Neural cell (in vitro differentiated cells): ENCODE measurements around the gene LBH. TPM values are rescaled to one million over a fixed set of nuclear protein-coding genes. Genes with fewer than 3 reads are reported as not detected.

ENCODE experiments used
- H2AFZ ChIP-seq: fragments of 200-600, 300-800 bp; sonication (generic), shearing (Covaris generic); 2 replicates; pipeline ENCODE4 v1.6.0; 2014; ENCODE audit warnings: low read depth, mild to moderate bottlenecking, antibody characterized with exemption, low read length, moderate library complexity
- H3F3A ChIP-seq: fragments of 200-600 bp; shearing (Covaris generic); 2 replicates; pipeline ENCODE4 v1.6.1; 2016; ENCODE audit warnings: mild to moderate bottlenecking, moderate library complexity, mixed read lengths, antibody characterized with exemption, low read length; ENCODE audit not compliant: insufficient read depth, poor library complexity, severe bottlenecking
- H3K27ac ChIP-seq: fragments of 200-600, 300-800 bp; sonication (generic), shearing (Covaris generic); 2 replicates; pipeline ENCODE4 v1.5.1; 2014; ENCODE audit warnings: mild to moderate bottlenecking, low read length, moderate library complexity
- H3K27me3 ChIP-seq: fragments of 300-800, 200-600 bp; sonication (generic), shearing (Covaris generic); 2 replicates; pipeline ENCODE4 v1.6.0; 2014; ENCODE audit warnings: mild to moderate bottlenecking, low read depth, low read length, moderate library complexity; ENCODE audit not compliant: insufficient read depth
- H3K36me3 ChIP-seq: fragments of 300-800, 200-600 bp; sonication (generic), shearing (Covaris generic); 2 replicates; pipeline ENCODE4 v1.5.1; 2014; ENCODE audit warnings: mild to moderate bottlenecking, antibody characterized with exemption, low read length, moderate library complexity; ENCODE audit not compliant: insufficient read depth
- H3K4me2 ChIP-seq: fragments of 300-800, 200-600 bp; sonication (generic), shearing (Covaris generic); 2 replicates; pipeline ENCODE4 v1.6.0; 2014; ENCODE audit warnings: mild to moderate bottlenecking, low read length
- H3K4me3 ChIP-seq: fragments of 300-800, 200-600 bp; sonication (generic), shearing (Covaris generic); 2 replicates; pipeline ENCODE4 v1.5.1; 2014; ENCODE audit warnings: mild to moderate bottlenecking, low read length, moderate library complexity
- H3K79me2 ChIP-seq: fragments of 200-600 bp; shearing (Covaris generic); replicated peaks from 2 replicates; pipeline ENCODE4 v1.6.0; 2014; ENCODE audit warnings: mild to moderate bottlenecking, low read length, moderate library complexity; ENCODE audit not compliant: insufficient read depth
- H3K9ac ChIP-seq: fragments of 300-800, 200-600 bp; sonication (generic), shearing (Covaris generic); 2 replicates; pipeline ENCODE4 v1.6.1; 2016; ENCODE audit warnings: mild to moderate bottlenecking, low read length, mixed read lengths
- H3K9me2 ChIP-seq: fragments of 200-600 bp; shearing (Covaris generic); 2 replicates; pipeline ENCODE4 v1.6.1; 2016; ENCODE audit warnings: mild to moderate bottlenecking, low read length, mixed read lengths; ENCODE audit not compliant: insufficient read depth
- H3K9me3 ChIP-seq: fragments of 200-600, 300-800 bp; sonication (generic), shearing (Covaris generic); 2 replicates; pipeline ENCODE4 v1.6.1; 2016; ENCODE audit warnings: mild to moderate bottlenecking, mixed run types, low read length, moderate library complexity, mixed read lengths
- H4K20me1 ChIP-seq: fragments of 200-600 bp; shearing (Covaris generic); 2 replicates; pipeline ENCODE4 v1.6.1; 2016; ENCODE audit warnings: mild to moderate bottlenecking, mixed run types; ENCODE audit not compliant: insufficient read depth
- CTCF ChIP-seq: fragments of 450-650 bp; IDR thresholded peaks from 2 replicates; pipeline ENCODE4 v1.5.1; 2014; ENCODE audit warnings: antibody characterized with exemption, mild to moderate bottlenecking, moderate library complexity; ENCODE audit not compliant: poor library complexity, severe bottlenecking
- EP300 ChIP-seq: fragments of 450-650 bp; conservative IDR thresholded peaks from 2 replicates; pipeline ENCODE4 v1.6.1; 2014; ENCODE audit warnings: antibody characterized with exemption, mild to moderate bottlenecking, moderate library complexity; ENCODE audit not compliant: poor library complexity, severe bottlenecking
- EZH2 ChIP-seq: fragments of 200-600, 300-800 bp; shearing (Covaris generic), sonication (generic); IDR thresholded peaks from 2 replicates; pipeline ENCODE4 v1.6.1; 2014; ENCODE audit warnings: antibody characterized with exemption, low read length, borderline replicate concordance, mild to moderate bottlenecking; ENCODE audit not compliant: insufficient read depth, poor library complexity, severe bottlenecking
- MXI1 ChIP-seq: fragments of 450-650 bp; conservative IDR thresholded peaks from 2 replicates; pipeline ENCODE4 v1.6.1; 2014; ENCODE audit warnings: antibody characterized with exemption, mild to moderate bottlenecking; ENCODE audit not compliant: poor library complexity, severe bottlenecking
- POLR2AphosphoS5 ChIP-seq: IDR thresholded peaks from 2 replicates; pipeline ENCODE4 v1.6.1; 2012
- RAD21 ChIP-seq: fragments of 450-650 bp; conservative IDR thresholded peaks from 2 replicates; pipeline ENCODE4 v1.6.1; 2014; ENCODE audit warnings: antibody characterized with exemption, mild to moderate bottlenecking, moderate library complexity
- REST ChIP-seq: IDR thresholded peaks from 2 replicates; pipeline ENCODE4 v1.6.1; 2012; ENCODE audit warnings: borderline replicate concordance
- SMC3 ChIP-seq: fragments of 450-650 bp; conservative IDR thresholded peaks from 2 replicates; pipeline ENCODE4 v1.6.1; 2014; ENCODE audit warnings: antibody characterized with exemption, mild to moderate bottlenecking, moderate library complexity; ENCODE audit not compliant: poor library complexity
- TAF1 ChIP-seq: IDR thresholded peaks from 2 replicates; pipeline ENCODE4 v1.6.1; 2012; ENCODE audit warnings: low read depth
- polyA plus RNA-seq: library from polyadenylated mRNA; depleted of rRNA; stranded (reverse); fragments of >200 nt; gene quantifications from 2 replicates; pipeline ENCODE4 v1.2.3, GENCODE V29; 2014

Gene LBH
- polyA plus RNA-seq, 1 donor from 2014 or later, result 345 TPM

- Histone ChIP-seq H2AFZ (no peak overlapping the region), H3K4me3 (no peak overlapping the region), H3K27me3 (no peaks in the 10 kb centered on the region), H3K9me2 (no peaks in the 10 kb centered on the region), H3K27ac (no peak overlapping the region), H3K9me3 (no peaks in the 10 kb centered on the region), H3K79me2 (no peaks in the 10 kb centered on the region), H3F3A (no peaks in the 10 kb centered on the region), H3K9ac (no peak overlapping the region), H3K36me3 (no peaks in the 10 kb centered on the region), H3K4me2 (no peak overlapping the region), H4K20me1 (no peaks in the 10 kb centered on the region)
- TF ChIP-seq RAD21 (peak; percentile 97), TAF1 (no peak), EZH2 (no peak), SMC3 (peak; percentile 98), MXI1 (no peak), POLR2AphosphoS5 (no peak), REST (no peak), CTCF (peak; percentile 95), EP300 (no peak)
Measured at GRCh38 chr2:30208453-30208852, 22.9 kb upstream of the LBH start.

- TF ChIP-seq EP300, result no peak
- no peak for TF ChIP-seq SMC3
- no peak for TF ChIP-seq MXI1
- TF ChIP-seq REST, result no peak
- TF ChIP-seq POLR2AphosphoS5, result no peak
- no peak for TF ChIP-seq RAD21
- TF ChIP-seq TAF1, result no peak
- no peak for TF ChIP-seq CTCF
- TF ChIP-seq EZH2, result no peak
- Histone ChIP-seq H3K4me2 (no peak overlapping the region), H3K27me3 (no peaks in the 10 kb centered on the region), H3F3A (no peaks in the 10 kb centered on the region), H3K9me3 (no peaks in the 10 kb centered on the region), H3K4me3 (no peak overlapping the region), H3K27ac (no peak overlapping the region), H2AFZ (no peak overlapping the region), H4K20me1 (no peaks in the 10 kb centered on the region), H3K36me3 (no peaks in the 10 kb centered on the region), H3K9me2 (no peaks in the 10 kb centered on the region), H3K9ac (no peak overlapping the region), H3K79me2 (no peaks in the 10 kb centered on the region)
Measured at GRCh38 chr2:30209227-30209626, 22.1 kb upstream of the LBH start.
